Keratinocyte (primary cell): Measurements from ENCODE around the gene MRM2. TPM values are rescaled to one million over a fixed set of nuclear protein-coding genes. Genes with fewer than 3 reads are reported as not detected.

ENCODE experiments used
- DNase-seq: peaks from one replicate; pipeline ENCODE4 v3.0.0-alpha.2; 2011; ENCODE audit warnings: low read depth, missing footprints, low spot score
- FAIRE-seq: peaks from 2 replicates; lab custom pipeline; 2011; peaks lifted over from hg19 to GRCh38; lab: Jason Lieb, UNC
- H2AFZ ChIP-seq: 2 replicates; pipeline ENCODE4 v1.6.0; 2012; ENCODE audit warnings: low read length, control low read depth, inconsistent platforms; ENCODE audit not compliant: control insufficient read depth
- H3K27ac ChIP-seq: 2 replicates; pipeline ENCODE4 v1.5.1; 2011; ENCODE audit warnings: low read length; ENCODE audit not compliant: control insufficient read depth, insufficient read depth
- H3K27me3 ChIP-seq: 3 replicates; pipeline ENCODE4 v1.6.0; 2011; ENCODE audit warnings: low read length; ENCODE audit not compliant: control insufficient read depth, insufficient read depth; ENCODE audit errors: extremely low read depth
- H3K36me3 ChIP-seq, 2 experiments: 2 replicates in 1 of 2; 3 replicates in 1 of 2; pipeline ENCODE4 v1.5.1; 2011; ENCODE audit warnings: low read length in 2 of 2, mild to moderate bottlenecking in 1 of 2; ENCODE audit not compliant: control insufficient read depth in 2 of 2, insufficient read depth in 2 of 2; ENCODE audit errors: extremely low read depth in 1 of 2
- H3K4me1 ChIP-seq: 3 replicates; pipeline ENCODE4 v1.5.1; 2011; ENCODE audit warnings: low read length; ENCODE audit not compliant: control insufficient read depth, insufficient read depth; ENCODE audit errors: extremely low read depth
- H3K4me2 ChIP-seq: 3 replicates; pipeline ENCODE4 v1.6.0; 2011; ENCODE audit warnings: low read depth, low read length; ENCODE audit not compliant: control insufficient read depth, insufficient read depth; ENCODE audit errors: extremely low read depth
- H3K4me3 ChIP-seq, 3 experiments: fragments of 200-600 bp in 1 of 3; sonication (generic) in 1 of 3; 2 replicates in 2 of 3; 3 replicates in 1 of 3; pipeline ENCODE4 v1.5.1; 2011 to 2016; ENCODE audit warnings: low read length in 3 of 3, mild to moderate bottlenecking in 3 of 3, control low read depth in 2 of 3, inconsistent platforms in 1 of 3, low read depth in 1 of 3, mixed read lengths in 1 of 3, mixed run types in 1 of 3, moderate library complexity in 1 of 3; ENCODE audit not compliant: control insufficient read depth in 2 of 3, insufficient read depth in 2 of 3; ENCODE audit errors: extremely low read depth in 1 of 3
- H3K79me2 ChIP-seq: 2 replicates; pipeline ENCODE4 v1.6.0; 2012; ENCODE audit warnings: low read length; ENCODE audit not compliant: control insufficient read depth, insufficient read depth
- H3K9ac ChIP-seq: 3 replicates; pipeline ENCODE4 v1.6.0; 2011; ENCODE audit warnings: low read length; ENCODE audit not compliant: control insufficient read depth, insufficient read depth; ENCODE audit errors: extremely low read depth
- H3K9me1 ChIP-seq: 3 replicates; pipeline ENCODE4 v1.6.0; 2011; ENCODE audit warnings: low read length; ENCODE audit not compliant: control insufficient read depth, insufficient read depth; ENCODE audit errors: extremely low read depth
- H3K9me3 ChIP-seq: 2 replicates; pipeline ENCODE4 v1.5.1; 2012; ENCODE audit warnings: low read depth, low read length; ENCODE audit not compliant: control insufficient read depth
- H4K20me1 ChIP-seq: 3 replicates; pipeline ENCODE4 v1.6.0; 2011; ENCODE audit warnings: low read length; ENCODE audit not compliant: control insufficient read depth, insufficient read depth; ENCODE audit errors: extremely low read depth
- CTCF ChIP-seq, 3 experiments: IDR thresholded peaks in 1 of 3; conservative IDR thresholded peaks in 1 of 3; optimal IDR thresholded peaks in 1 of 3; 2 replicates in 2 of 3; 3 replicates in 1 of 3; pipeline versions ENCODE3 to v1.5.1; 2011; ENCODE audit warnings: low read length in 3 of 3, mild to moderate bottlenecking in 3 of 3, moderate library complexity in 2 of 3, control low read depth in 1 of 3, inconsistent platforms in 1 of 3; ENCODE audit not compliant: insufficient read depth in 2 of 3; ENCODE audit errors: extremely low read depth in 1 of 3
- EZH2 ChIP-seq: IDR thresholded peaks from one replicate; pipeline ENCODE4 v1.6.1; 2012; ENCODE audit warnings: inconsistent platforms, mild to moderate bottlenecking, low read length, moderate library complexity
- dilution Hi-C: fragments of 300-500 bp; cut with MboI; formaldehyde crosslinking; loops from one replicate; pipeline ENCODE4 v1.7.0; 2020; ENCODE audit warnings: low sequenced_read_pairs; ENCODE audit not compliant: extremely low pct_ligation_motif_present
- polyA plus RNA-seq, 5 experiments: library from polyadenylated mRNA; depleted of rRNA in 3 of 5; stranded (reverse) in 3 of 5; stranded (forward) in 1 of 5; unstranded in 1 of 5; fragments of >200 nt; gene quantifications; 1 replicate in 1 of 5; 2 replicates in 3 of 5; 3 replicates in 1 of 5; pipeline versions ENCODE4 v1.2.1 to v1.2.3, GENCODE V29; 2011 to 2012; ENCODE audit warnings: missing spikeins in 2 of 5, low read depth in 1 of 5, low replicate concordance in 1 of 5

Gene MRM2
- polyA plus RNA-seq, 1 donor (not counting 4 experiments of a cell fraction or from before 2014, with no cell fraction given): 21.5 TPM

GRCh38 chr7:2204446-2204845, 37.6 kb downstream of the MRM2 start:
- H3K4me2 ChIP-seq: no peak overlapping the region
- no peaks in the 10 kb centered on the region for H3K9me1 ChIP-seq
- dilution Hi-C loops: no loop called here
- H2AFZ ChIP-seq: no peak overlapping the region
- no peak for TF ChIP-seq EZH2
- TF ChIP-seq CTCF (optimal IDR thresholded peaks at IDR 0.05 in 1 of 3, IDR thresholded peaks at IDR 0.05 in 1 of 3, conservative IDR thresholded peaks at IDR 0.05 in 1 of 3; ENCODE audit: extremely low read depth in 1 of 3, insufficient read depth in 2 of 3, low read length in 3 of 3): no peak
- no peaks in the 10 kb centered on the region for H3K9me3 ChIP-seq
- H3K36me3 ChIP-seq: peaks cover 8 to 19% of the 10 kb centered on the region in 2 experiments
- no peaks in the 10 kb centered on the region for H3K79me2 ChIP-seq
- H3K27me3 ChIP-seq: no peaks in the 10 kb centered on the region
- no peaks in the 10 kb centered on the region for H3K4me1 ChIP-seq
- H4K20me1 ChIP-seq: peaks cover under 1% of the 10 kb centered on the region
- no peak for FAIRE-seq
- no peak overlapping the region for H3K9ac ChIP-seq
- no peak overlapping the region for H3K4me3 ChIP-seq
- DNase-seq: no peak
- H3K27ac ChIP-seq: no peak overlapping the region

GRCh38 chr7:2203766-2204300, 38.2 kb downstream of the MRM2 start:
- Histone ChIP-seq H3K79me2 (no peaks in the 10 kb centered on the region), H4K20me1 (no peaks in the 10 kb centered on the region), H3K4me2 (no peak overlapping the region), H3K36me3 (peaks cover 7 to 14% of the 10 kb centered on the region in 2 experiments), H3K9ac (no peak overlapping the region), H3K9me3 (no peaks in the 10 kb centered on the region), H3K27ac (no peak overlapping the region), H2AFZ (no peak overlapping the region), H3K27me3 (no peaks in the 10 kb centered on the region), H3K4me3 (no peak overlapping the region), H3K4me1 (no peaks in the 10 kb centered on the region), H3K9me1 (no peaks in the 10 kb centered on the region)
- FAIRE-seq (no peak), DNase-seq (no peak)
- dilution Hi-C loops: no loop called here
- TF ChIP-seq EZH2: no peak
- TF ChIP-seq CTCF (optimal IDR thresholded peaks at IDR 0.05 in 1 of 3, IDR thresholded peaks at IDR 0.05 in 1 of 3, conservative IDR thresholded peaks at IDR 0.05 in 1 of 3; ENCODE audit: extremely low read depth in 1 of 3, insufficient read depth in 2 of 3, low read length in 3 of 3): no peak
